ENCODE results near the gene LIN7A. TPM values are rescaled to one million over a fixed set of nuclear protein-coding genes. Genes with fewer than 3 reads are reported as not detected.

Gene LIN7A
- total RNA-seq, 1 experiment from 2014 or later: 0.15 TPM

- H3K9ac ChIP-seq (ENCODE audit: low read length): no peak overlapping the region
- no peak for DNase-seq
- no peaks in the 10 kb centered on the region for H3K9me2 ChIP-seq (replicated peaks; ENCODE audit: insufficient read depth, low read length)
- H3K79me2 ChIP-seq (ENCODE audit: low read length): no peaks in the 10 kb centered on the region
- no peaks in the 10 kb centered on the region for H3K4me1 ChIP-seq (ENCODE audit: low read length)
- no peak overlapping the region for H2AFZ ChIP-seq (ENCODE audit: low read length)
- no peaks in the 10 kb centered on the region for H4K20me1 ChIP-seq (ENCODE audit: insufficient read depth, low read depth, low read length)
- no peak overlapping the region for H3K27ac ChIP-seq (ENCODE audit: low read length)
- H3K4me2 ChIP-seq (ENCODE audit: low read depth, low read length, poor library complexity, severe bottlenecking): no peak overlapping the region
- H3K9me3 ChIP-seq (ENCODE audit: low read length): no peaks in the 10 kb centered on the region
- no peak overlapping the region for H3K4me3 ChIP-seq (ENCODE audit: low read length)
- no peaks in the 10 kb centered on the region for H3K36me3 ChIP-seq (ENCODE audit: insufficient read depth, low read length)
- no peaks in the 10 kb centered on the region for H3K27me3 ChIP-seq (ENCODE audit: low read length)
Observed at GRCh38 chr12:80912901-80913770, 24.6 kb downstream of the LIN7A start.

- H3K4me3 ChIP-seq (ENCODE audit: low read length): no peak overlapping the region
- H3K36me3 ChIP-seq (ENCODE audit: insufficient read depth, low read length): no peaks in the 10 kb centered on the region
- H3K4me2 ChIP-seq (ENCODE audit: low read depth, low read length, poor library complexity, severe bottlenecking): no peak overlapping the region
- no peak overlapping the region for H3K9ac ChIP-seq (ENCODE audit: low read length)
- no peak for DNase-seq
- no peaks in the 10 kb centered on the region for H3K9me2 ChIP-seq (replicated peaks; ENCODE audit: insufficient read depth, low read length)
- no peaks in the 10 kb centered on the region for H3K79me2 ChIP-seq (ENCODE audit: low read length)
- no peak overlapping the region for H2AFZ ChIP-seq (ENCODE audit: low read length)
- no peak overlapping the region for H3K27ac ChIP-seq (ENCODE audit: low read length)
- H4K20me1 ChIP-seq (ENCODE audit: insufficient read depth, low read depth, low read length): no peaks in the 10 kb centered on the region
- H3K9me3 ChIP-seq (ENCODE audit: low read length): no peaks in the 10 kb centered on the region
- H3K27me3 ChIP-seq (ENCODE audit: low read length): no peaks in the 10 kb centered on the region
- no peaks in the 10 kb centered on the region for H3K4me1 ChIP-seq (ENCODE audit: low read length)
Observed at GRCh38 chr12:80909370-80909769, 28.4 kb downstream of the LIN7A start.

- H3K9ac ChIP-seq (ENCODE audit: low read length): no peak overlapping the region
- H3K36me3 ChIP-seq (ENCODE audit: insufficient read depth, low read length): no peaks in the 10 kb centered on the region
- no peaks in the 10 kb centered on the region for H3K27me3 ChIP-seq (ENCODE audit: low read length)
- no peaks in the 10 kb centered on the region for H3K4me1 ChIP-seq (ENCODE audit: low read length)
- H2AFZ ChIP-seq (ENCODE audit: low read length): no peak overlapping the region
- H3K79me2 ChIP-seq (ENCODE audit: low read length): no peaks in the 10 kb centered on the region
- H3K9me2 ChIP-seq (replicated peaks; ENCODE audit: insufficient read depth, low read length): no peaks in the 10 kb centered on the region
- H3K4me2 ChIP-seq (ENCODE audit: low read depth, low read length, poor library complexity, severe bottlenecking): no peak overlapping the region
- DNase-seq: no peak
- no peaks in the 10 kb centered on the region for H4K20me1 ChIP-seq (ENCODE audit: insufficient read depth, low read depth, low read length)
- H3K27ac ChIP-seq (ENCODE audit: low read length): no peak overlapping the region
- H3K9me3 ChIP-seq (ENCODE audit: low read length): no peaks in the 10 kb centered on the region
- H3K4me3 ChIP-seq (ENCODE audit: low read length): no peak overlapping the region
Observed at GRCh38 chr12:80902711-80903110, 35.0 kb downstream of the LIN7A start.

GRCh38 chr12:80901661-80902060 is 36.1 kb downstream of the LIN7A start:
- no peak for DNase-seq
- Histone ChIP-seq H3K4me1 (ENCODE audit: low read length) (no peaks in the 10 kb centered on the region), H3K4me3 (ENCODE audit: low read length) (no peak overlapping the region), H3K9me2 (replicated peaks; ENCODE audit: insufficient read depth, low read length) (no peaks in the 10 kb centered on the region), H3K79me2 (ENCODE audit: low read length) (no peaks in the 10 kb centered on the region), H4K20me1 (ENCODE audit: insufficient read depth, low read depth, low read length) (no peaks in the 10 kb centered on the region), H3K9me3 (ENCODE audit: low read length) (no peaks in the 10 kb centered on the region), H3K27me3 (ENCODE audit: low read length) (no peaks in the 10 kb centered on the region), H3K9ac (ENCODE audit: low read length) (no peak overlapping the region), H3K36me3 (ENCODE audit: insufficient read depth, low read length) (no peaks in the 10 kb centered on the region), H3K27ac (ENCODE audit: low read length) (no peak overlapping the region), H3K4me2 (ENCODE audit: low read depth, low read length, poor library complexity, severe bottlenecking) (no peak overlapping the region), H2AFZ (ENCODE audit: low read length) (no peak overlapping the region)

GRCh38 chr12:80895240-80895639 is 42.5 kb downstream of the LIN7A start:
- Histone ChIP-seq H3K9me3 (ENCODE audit: low read length) (no peaks in the 10 kb centered on the region), H3K36me3 (ENCODE audit: insufficient read depth, low read length) (no peaks in the 10 kb centered on the region), H3K79me2 (ENCODE audit: low read length) (no peaks in the 10 kb centered on the region), H3K9me2 (replicated peaks; ENCODE audit: insufficient read depth, low read length) (no peaks in the 10 kb centered on the region), H3K4me2 (ENCODE audit: low read depth, low read length, poor library complexity, severe bottlenecking) (no peak overlapping the region), H3K27ac (ENCODE audit: low read length) (no peak overlapping the region), H4K20me1 (ENCODE audit: insufficient read depth, low read depth, low read length) (no peaks in the 10 kb centered on the region), H2AFZ (ENCODE audit: low read length) (no peak overlapping the region), H3K9ac (ENCODE audit: low read length) (no peak overlapping the region), H3K4me1 (ENCODE audit: low read length) (peaks cover 7% of the 10 kb centered on the region), H3K4me3 (ENCODE audit: low read length) (no peak overlapping the region), H3K27me3 (ENCODE audit: low read length) (no peaks in the 10 kb centered on the region)
- DNase-seq: no peak

GRCh38 chr12:80894179-80894578 is 43.6 kb downstream of the LIN7A start:
- H3K9me3 ChIP-seq (ENCODE audit: low read length): no peaks in the 10 kb centered on the region
- no peak for DNase-seq
- H3K27ac ChIP-seq (ENCODE audit: low read length): no peak overlapping the region
- H2AFZ ChIP-seq (ENCODE audit: low read length): no peak overlapping the region
- no peak overlapping the region for H3K4me3 ChIP-seq (ENCODE audit: low read length)
- no peaks in the 10 kb centered on the region for H3K36me3 ChIP-seq (ENCODE audit: insufficient read depth, low read length)
- H3K27me3 ChIP-seq (ENCODE audit: low read length): no peaks in the 10 kb centered on the region
- H3K79me2 ChIP-seq (ENCODE audit: low read length): no peaks in the 10 kb centered on the region
- H3K4me1 ChIP-seq (ENCODE audit: low read length): peaks cover 7% of the 10 kb centered on the region
- H3K9me2 ChIP-seq (replicated peaks; ENCODE audit: insufficient read depth, low read length): no peaks in the 10 kb centered on the region
- H3K9ac ChIP-seq (ENCODE audit: low read length): no peak overlapping the region
- H4K20me1 ChIP-seq (ENCODE audit: insufficient read depth, low read depth, low read length): no peaks in the 10 kb centered on the region
- no peak overlapping the region for H3K4me2 ChIP-seq (ENCODE audit: low read depth, low read length, poor library complexity, severe bottlenecking)

GRCh38 chr12:80892597-80893445 is 44.9 kb downstream of the LIN7A start:
- no peak for DNase-seq
- H3K4me1 ChIP-seq (ENCODE audit: low read length): peaks cover 7% of the 10 kb centered on the region
- no peak overlapping the region for H3K9ac ChIP-seq (ENCODE audit: low read length)
- H3K36me3 ChIP-seq (ENCODE audit: insufficient read depth, low read length): no peaks in the 10 kb centered on the region
- no peak overlapping the region for H3K4me2 ChIP-seq (ENCODE audit: low read depth, low read length, poor library complexity, severe bottlenecking)
- no peak overlapping the region for H2AFZ ChIP-seq (ENCODE audit: low read length)
- no peaks in the 10 kb centered on the region for H3K9me3 ChIP-seq (ENCODE audit: low read length)
- no peaks in the 10 kb centered on the region for H3K27me3 ChIP-seq (ENCODE audit: low read length)
- no peaks in the 10 kb centered on the region for H4K20me1 ChIP-seq (ENCODE audit: insufficient read depth, low read depth, low read length)
- H3K9me2 ChIP-seq (replicated peaks; ENCODE audit: insufficient read depth, low read length): no peaks in the 10 kb centered on the region
- no peaks in the 10 kb centered on the region for H3K79me2 ChIP-seq (ENCODE audit: low read length)
- no peak overlapping the region for H3K27ac ChIP-seq (ENCODE audit: low read length)
- H3K4me3 ChIP-seq (ENCODE audit: low read length): no peak overlapping the region

GRCh38 chr12:80884651-80885050 is 53.1 kb downstream of the LIN7A start:
- Histone ChIP-seq H3K9me3 (ENCODE audit: low read length) (no peaks in the 10 kb centered on the region), H3K4me1 (ENCODE audit: low read length) (no peaks in the 10 kb centered on the region), H3K36me3 (ENCODE audit: insufficient read depth, low read length) (no peaks in the 10 kb centered on the region), H3K9me2 (replicated peaks; ENCODE audit: insufficient read depth, low read length) (no peaks in the 10 kb centered on the region), H3K27ac (ENCODE audit: low read length) (no peak overlapping the region), H2AFZ (ENCODE audit: low read length) (no peak overlapping the region), H3K27me3 (ENCODE audit: low read length) (no peaks in the 10 kb centered on the region), H3K79me2 (ENCODE audit: low read length) (no peaks in the 10 kb centered on the region), H3K9ac (ENCODE audit: low read length) (no peak overlapping the region), H3K4me2 (ENCODE audit: low read depth, low read length, poor library complexity, severe bottlenecking) (no peak overlapping the region), H4K20me1 (ENCODE audit: insufficient read depth, low read depth, low read length) (no peaks in the 10 kb centered on the region), H3K4me3 (ENCODE audit: low read length) (no peak overlapping the region)
- DNase-seq: no peak

Measured in Karpas-422 (cell line).